Measurements from ENCODE around the gene SYNPO2.
A peak's percentile ranks its signal among the peaks of the same experiment; 100 is the strongest.

The SYNPO2 gene

DNA sequence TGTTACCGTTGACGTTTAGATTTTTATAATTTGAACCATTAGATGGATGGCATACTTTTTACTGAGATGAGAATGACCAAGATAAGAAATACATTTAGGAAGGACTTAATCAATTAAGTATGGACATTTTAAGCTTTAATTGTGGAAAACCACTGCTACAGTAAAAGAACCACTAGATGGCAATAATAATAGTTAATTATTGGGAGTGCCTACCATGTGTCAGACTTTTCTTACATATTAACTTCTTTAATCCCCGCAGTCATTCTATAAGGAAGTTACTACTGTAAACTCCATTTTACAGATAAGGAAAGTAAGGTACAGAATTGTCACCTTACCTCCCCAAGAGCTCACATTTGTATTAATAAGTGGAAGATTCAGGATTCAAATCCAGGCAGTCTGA lies 198.5 kb downstream of the SYNPO2 start:
- Histone ChIP-seq H3K9me2 (replicated peaks; ENCODE audit: low read depth, low read length) (no peaks in the 10 kb centered on the region), H3K4me3 (ENCODE audit: low read length, poor library complexity, severe bottlenecking) (no peak overlapping the region), H3K9me3 (ENCODE audit: insufficient read depth, low read depth, low read length) (no peaks in the 10 kb centered on the region), H3K27me3 (ENCODE audit: insufficient read depth, low read length, poor library complexity, severe bottlenecking) (no peaks in the 10 kb centered on the region), H2AFZ (ENCODE audit: low read length) (no peak overlapping the region), H3K79me2 (ENCODE audit: insufficient read depth, low read length) (no peaks in the 10 kb centered on the region), H3K36me3 (ENCODE audit: insufficient read depth, low read length) (no peaks in the 10 kb centered on the region), H3K9ac (ENCODE audit: low read depth, low read length, poor library complexity, severe bottlenecking) (no peak overlapping the region), H3K4me1 (ENCODE audit: insufficient read depth, low read length, poor library complexity, severe bottlenecking) (no peaks in the 10 kb centered on the region), H3F3A (ENCODE audit: low read depth) (no peaks in the 10 kb centered on the region), H3K4me2 (ENCODE audit: low read depth, low read length, poor library complexity, severe bottlenecking) (no peak overlapping the region), H4K20me1 (ENCODE audit: insufficient read depth, low read length, poor library complexity, severe bottlenecking) (no peaks in the 10 kb centered on the region)
- no peak for TF ChIP-seq EZH2phosphoT487 (IDR thresholded peaks at IDR 0.05; ENCODE audit: borderline replicate concordance)
- TF ChIP-seq, protein P1, sequence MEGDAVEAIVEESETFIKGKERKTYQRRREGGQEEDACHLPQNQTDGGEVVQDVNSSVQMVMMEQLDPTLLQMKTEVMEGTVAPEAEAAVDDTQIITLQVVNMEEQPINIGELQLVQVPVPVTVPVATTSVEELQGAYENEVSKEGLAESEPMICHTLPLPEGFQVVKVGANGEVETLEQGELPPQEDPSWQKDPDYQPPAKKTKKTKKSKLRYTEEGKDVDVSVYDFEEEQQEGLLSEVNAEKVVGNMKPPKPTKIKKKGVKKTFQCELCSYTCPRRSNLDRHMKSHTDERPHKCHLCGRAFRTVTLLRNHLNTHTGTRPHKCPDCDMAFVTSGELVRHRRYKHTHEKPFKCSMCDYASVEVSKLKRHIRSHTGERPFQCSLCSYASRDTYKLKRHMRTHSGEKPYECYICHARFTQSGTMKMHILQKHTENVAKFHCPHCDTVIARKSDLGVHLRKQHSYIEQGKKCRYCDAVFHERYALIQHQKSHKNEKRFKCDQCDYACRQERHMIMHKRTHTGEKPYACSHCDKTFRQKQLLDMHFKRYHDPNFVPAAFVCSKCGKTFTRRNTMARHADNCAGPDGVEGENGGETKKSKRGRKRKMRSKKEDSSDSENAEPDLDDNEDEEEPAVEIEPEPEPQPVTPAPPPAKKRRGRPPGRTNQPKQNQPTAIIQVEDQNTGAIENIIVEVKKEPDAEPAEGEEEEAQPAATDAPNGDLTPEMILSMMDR (conservative IDR thresholded peaks at IDR 0.05; ENCODE audit: low read length): peak; percentile 42

DNA sequence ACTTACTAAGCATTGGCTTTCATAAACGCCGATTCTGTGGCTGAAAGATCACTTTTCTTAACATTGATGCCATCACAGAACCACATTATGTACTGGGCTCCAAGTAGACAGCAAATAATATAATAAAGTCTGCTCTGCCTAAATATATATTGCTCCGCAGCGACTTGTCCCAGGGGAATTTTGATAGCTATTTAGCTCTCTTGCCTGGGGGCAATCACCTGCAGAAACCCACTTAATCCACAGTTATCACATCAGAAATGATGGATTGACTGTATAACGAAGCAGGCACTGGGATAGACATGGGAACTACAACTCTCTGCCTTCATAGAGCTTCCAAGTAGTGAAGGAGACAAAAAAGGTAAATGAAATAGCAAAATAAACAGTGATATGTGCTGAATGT lies 199.0 kb downstream of the SYNPO2 start:
- Histone ChIP-seq H3K4me1 (ENCODE audit: insufficient read depth, low read length, poor library complexity, severe bottlenecking) (no peaks in the 10 kb centered on the region), H3F3A (ENCODE audit: low read depth) (no peaks in the 10 kb centered on the region), H2AFZ (ENCODE audit: low read length) (no peak overlapping the region), H3K9me3 (ENCODE audit: insufficient read depth, low read depth, low read length) (no peaks in the 10 kb centered on the region), H3K36me3 (ENCODE audit: insufficient read depth, low read length) (no peaks in the 10 kb centered on the region), H3K79me2 (ENCODE audit: insufficient read depth, low read length) (no peaks in the 10 kb centered on the region), H3K9me2 (replicated peaks; ENCODE audit: low read depth, low read length) (no peaks in the 10 kb centered on the region), H3K9ac (ENCODE audit: low read depth, low read length, poor library complexity, severe bottlenecking) (no peak overlapping the region), H3K4me2 (ENCODE audit: low read depth, low read length, poor library complexity, severe bottlenecking) (no peak overlapping the region), H3K4me3 (ENCODE audit: low read length, poor library complexity, severe bottlenecking) (no peak overlapping the region), H4K20me1 (ENCODE audit: insufficient read depth, low read length, poor library complexity, severe bottlenecking) (no peaks in the 10 kb centered on the region), H3K27me3 (ENCODE audit: insufficient read depth, low read length, poor library complexity, severe bottlenecking) (no peaks in the 10 kb centered on the region)
- TF ChIP-seq EZH2phosphoT487 (IDR thresholded peaks at IDR 0.05; ENCODE audit: borderline replicate concordance): no peak
- TF ChIP-seq, protein P1 (conservative IDR thresholded peaks at IDR 0.05; ENCODE audit: low read length): no peak

DNA sequence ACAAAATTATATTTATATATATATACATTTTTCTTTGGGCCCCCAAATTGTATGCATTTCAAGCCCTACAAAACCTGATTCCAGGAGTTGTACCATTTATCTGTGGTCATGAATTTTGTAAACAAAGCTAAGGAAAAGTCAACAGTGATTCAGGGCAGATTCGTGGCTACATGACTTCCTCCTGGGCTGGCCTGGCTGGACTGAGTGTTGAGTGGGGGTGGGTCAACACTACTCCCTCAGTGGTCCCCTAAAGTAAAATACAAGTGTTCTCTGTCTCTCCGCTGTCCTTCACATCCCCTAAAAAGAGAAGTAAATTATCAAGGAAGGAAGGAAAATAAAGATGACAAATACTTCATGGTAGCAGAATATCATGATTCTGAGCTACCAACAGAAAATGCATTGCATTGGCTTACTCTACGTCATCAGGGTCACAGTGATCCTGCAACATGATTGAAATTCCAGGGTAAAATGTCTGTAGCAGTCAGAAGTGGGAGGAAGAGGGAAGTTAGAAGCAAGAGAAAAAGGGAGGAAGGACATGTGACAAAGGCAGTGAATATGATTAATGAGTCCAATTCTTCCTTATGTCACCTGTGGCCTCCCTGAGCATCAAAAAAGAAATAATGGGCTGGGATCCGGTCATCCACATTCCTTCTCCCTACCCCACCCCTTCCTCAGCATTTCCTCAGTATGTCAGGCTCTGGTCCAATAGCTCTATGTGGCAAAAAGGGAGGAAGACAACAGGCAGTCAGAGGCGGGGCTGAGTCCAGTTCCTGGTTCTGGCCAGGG lies 204.6 kb downstream of the SYNPO2 start:
- Histone ChIP-seq H3K27me3 (ENCODE audit: insufficient read depth, low read length, poor library complexity, severe bottlenecking) (no peaks in the 10 kb centered on the region), H3K4me2 (ENCODE audit: low read depth, low read length, poor library complexity, severe bottlenecking) (no peak overlapping the region), H4K20me1 (ENCODE audit: insufficient read depth, low read length, poor library complexity, severe bottlenecking) (no peaks in the 10 kb centered on the region), H3K9me3 (ENCODE audit: insufficient read depth, low read depth, low read length) (no peaks in the 10 kb centered on the region), H3K9me2 (replicated peaks; ENCODE audit: low read depth, low read length) (no peaks in the 10 kb centered on the region), H3K36me3 (ENCODE audit: insufficient read depth, low read length) (no peaks in the 10 kb centered on the region), H3F3A (ENCODE audit: low read depth) (no peaks in the 10 kb centered on the region), H3K4me1 (ENCODE audit: insufficient read depth, low read length, poor library complexity, severe bottlenecking) (no peaks in the 10 kb centered on the region), H3K4me3 (ENCODE audit: low read length, poor library complexity, severe bottlenecking) (no peak overlapping the region), H3K79me2 (ENCODE audit: insufficient read depth, low read length) (no peaks in the 10 kb centered on the region), H3K9ac (ENCODE audit: low read depth, low read length, poor library complexity, severe bottlenecking) (no peak overlapping the region), H2AFZ (ENCODE audit: low read length) (no peak overlapping the region)
- TF ChIP-seq, protein P1 (conservative IDR thresholded peaks at IDR 0.05; ENCODE audit: low read length): no peak
- TF ChIP-seq EZH2phosphoT487 (IDR thresholded peaks at IDR 0.05; ENCODE audit: borderline replicate concordance): no peak

All from Loucy (cell line).